Endothelial cell of umbilical vein (primary cell): ENCODE data around the gene FIS1. TPM values are rescaled to one million over a fixed set of nuclear protein-coding genes. Genes with fewer than 3 reads are reported as not detected.
"Not testable (repeated sequence)": the region's sequence is repeated elsewhere in the genome, so short reads cannot be mapped to it uniquely, and the experiment has no call there.

Experiments
- BruUV-seq: library from RNA; stranded (reverse); fragments of 400-500 nt; replicated peaks from 2 replicates; lab custom pipeline; 2021; lab: Mats Ljungman, UMichigan
- CTCF ChIA-PET: fragments of 300-600, 350-600 bp; sonication (Branson Sonifier 250); formaldehyde crosslinking; loops from one replicate; lab custom pipeline; 2021; ENCODE audit warnings: antibody characterized with exemption, inconsistent platforms; lab: Charles Lee
- POLR2A ChIA-PET: fragments of 300-600, 350-600 bp; sonication (Branson Sonifier 250); formaldehyde crosslinking; loops from one replicate; lab custom pipeline; 2021; ENCODE audit warnings: antibody characterized with exemption, inconsistent platforms; lab: Charles Lee
- DNase-seq: peaks from one replicate; pipeline ENCODE4 v3.0.0-alpha.2; 2011; ENCODE audit warnings: low read depth, low spot score
- FAIRE-seq: peaks from 2 replicates; lab custom pipeline; 2011; peaks lifted over from hg19 to GRCh38; lab: Jason Lieb, UNC
- H2AFZ ChIP-seq: 2 replicates; pipeline ENCODE4 v1.6.0; 2012; ENCODE audit warnings: low read depth, low read length, control low read depth, inconsistent platforms
- H3K27ac ChIP-seq: 2 replicates; pipeline ENCODE4 v1.5.1; 2011; ENCODE audit warnings: low read depth, mild to moderate bottlenecking, control low read depth, low read length, moderate library complexity; ENCODE audit not compliant: insufficient read depth
- H3K27me3 ChIP-seq, 2 experiments: 2 replicates each; pipeline versions ENCODE4 v1.6.0 to v1.6.1; 2011; ENCODE audit warnings: low read length in 2 of 2, mixed read lengths in 1 of 2; ENCODE audit not compliant: control insufficient read depth in 2 of 2, insufficient read depth in 2 of 2
- H3K36me3 ChIP-seq, 2 experiments: 2 replicates in 1 of 2; 3 replicates in 1 of 2; pipeline ENCODE4 v1.5.1; 2011; ENCODE audit warnings: low read length in 2 of 2, mild to moderate bottlenecking in 1 of 2, moderate library complexity in 1 of 2; ENCODE audit not compliant: control insufficient read depth in 2 of 2, insufficient read depth in 2 of 2; ENCODE audit errors: extremely low read depth in 1 of 2
- H3K4me1 ChIP-seq: 3 replicates; pipeline ENCODE4 v1.5.1; 2011; ENCODE audit warnings: mild to moderate bottlenecking, low read length; ENCODE audit not compliant: control insufficient read depth, insufficient read depth; ENCODE audit errors: extremely low read depth
- H3K4me2 ChIP-seq: 2 replicates; pipeline ENCODE4 v1.6.1; 2011; ENCODE audit warnings: low read length, control low read depth, mixed read lengths; ENCODE audit not compliant: insufficient read depth
- H3K4me3 ChIP-seq, 3 experiments: fragments of 200-600 bp in 1 of 3; sonication (generic), shearing (Covaris generic) in 1 of 3; replicated peaks in 1 of 3; 2 replicates each; pipeline ENCODE4 v1.5.1; 2011 to 2016; ENCODE audit warnings: control low read depth in 3 of 3, low read length in 3 of 3, mild to moderate bottlenecking in 2 of 3, inconsistent platforms in 1 of 3, low read depth in 1 of 3, moderate library complexity in 1 of 3; ENCODE audit not compliant: insufficient read depth in 1 of 3
- H3K79me2 ChIP-seq: 2 replicates; pipeline ENCODE4 v1.6.0; 2012; ENCODE audit warnings: low read length, inconsistent platforms; ENCODE audit not compliant: control insufficient read depth, insufficient read depth
- H3K9ac ChIP-seq: replicated peaks from 2 replicates; pipeline ENCODE3; 2011; ENCODE audit warnings: low read length, control low read depth; ENCODE audit not compliant: insufficient read depth; ENCODE audit errors: extremely low read depth
- H3K9me1 ChIP-seq: replicated peaks from 3 replicates; pipeline ENCODE4 v1.6.0; 2011; ENCODE audit warnings: mild to moderate bottlenecking, low read length; ENCODE audit not compliant: control insufficient read depth, insufficient read depth; ENCODE audit errors: extremely low read depth
- H3K9me3 ChIP-seq: replicated peaks from 2 replicates; pipeline ENCODE4 v1.5.1; 2012; ENCODE audit warnings: low read length, inconsistent platforms; ENCODE audit not compliant: control insufficient read depth, insufficient read depth
- H4K20me1 ChIP-seq: replicated peaks from 2 replicates; pipeline ENCODE3; 2011; ENCODE audit warnings: mild to moderate bottlenecking, low read length; ENCODE audit not compliant: control insufficient read depth, insufficient read depth; ENCODE audit errors: extremely low read depth
- EZH2 ChIP-seq: IDR thresholded peaks from 2 replicates; pipeline ENCODE4 v1.6.1; 2012; ENCODE audit warnings: borderline replicate concordance, low read depth, mild to moderate bottlenecking, moderate library complexity, low read length, inconsistent platforms; ENCODE audit not compliant: severe bottlenecking
- FOS ChIP-seq: IDR thresholded peaks from 2 replicates; pipeline ENCODE4 v1.6.1; 2011; ENCODE audit warnings: mild to moderate bottlenecking, low read length, moderate library complexity, borderline replicate concordance; ENCODE audit not compliant: insufficient read depth
- GATA2 ChIP-seq: IDR thresholded peaks from 2 replicates; pipeline ENCODE4 v1.7.0; 2011; ENCODE audit warnings: low read depth, mild to moderate bottlenecking, moderate library complexity, mixed read lengths, low read length; ENCODE audit not compliant: insufficient read length, insufficient read depth
- JUN ChIP-seq: IDR thresholded peaks from 2 replicates; pipeline ENCODE4 v1.6.1; 2011; ENCODE audit warnings: borderline replicate concordance, low read depth; ENCODE audit not compliant: insufficient read length, insufficient read depth
- MAX ChIP-seq: IDR thresholded peaks from 2 replicates; pipeline ENCODE4 v1.6.1; 2011; ENCODE audit not compliant: insufficient read depth, insufficient read length
- MYC ChIP-seq: IDR thresholded peaks from one replicate; pipeline ENCODE4 v1.6.1; 2011; ENCODE audit warnings: mild to moderate bottlenecking, low read depth, low read length
- POLR2A ChIP-seq: IDR thresholded peaks from 2 replicates; pipeline ENCODE4 v1.6.1; 2012; ENCODE audit warnings: low read depth, mild to moderate bottlenecking, control low read depth, low read length
- POLR2AphosphoS5 ChIP-seq: IDR thresholded peaks from 2 replicates; pipeline ENCODE4 v1.6.1; 2012; ENCODE audit warnings: low read depth, mild to moderate bottlenecking, control low read depth, low read length, moderate library complexity; ENCODE audit not compliant: insufficient read depth
- dilution Hi-C: fragments of 300-500 bp; cut with MboI; formaldehyde crosslinking; loops from one replicate; pipeline ENCODE4 v1.15.0; 2019; ENCODE audit warnings: low sequenced_read_pairs; ENCODE audit not compliant: extremely low pct_ligation_motif_present
- intact Hi-C: fragments of 100-400 bp; cut with micrococcal nuclease; formaldehyde crosslinking; loops from one replicate; pipeline ENCODE4 v1.10.0; 2022
- polyA plus RNA-seq, 4 experiments: library from polyadenylated mRNA; depleted of rRNA in 3 of 4; stranded (reverse) in 3 of 4; unstranded in 1 of 4; fragments of >200 nt; gene quantifications; 2 replicates each; pipeline versions ENCODE4 v1.2.1 to v1.2.3, GENCODE V29; 2011 to 2012; ENCODE audit warnings: missing spikeins in 1 of 4
- total RNA-seq: library from RNA; stranded (reverse); gene quantifications from 2 replicates; pipeline ENCODE4 v1.2.3, GENCODE V29; 2021
- TF ChIP-seq, protein P1 (sequence below), 2 donors: IDR thresholded peaks; 1 replicate in 1 of 2; 2 replicates in 1 of 2; pipeline ENCODE4 v1.5.1; 2011; ENCODE audit warnings: low read length in 2 of 2, mild to moderate bottlenecking in 2 of 2, moderate library complexity in 2 of 2, control low read depth in 1 of 2, inconsistent platforms in 1 of 2, low read depth in 1 of 2; ENCODE audit not compliant: insufficient read depth in 1 of 2; ENCODE audit errors: extremely low read depth in 1 of 2

FIS1 gene
- total and polyA plus RNA-seq, 2 donors (not counting 3 experiments of a cell fraction or from before 2014, with no cell fraction given) = 132 to 330 TPM

GRCh38 chr7:101255796-101256195 is 10.9 kb upstream of the FIS1 start:
- peaks cover 10% of the 10 kb centered on the region for H3K79me2 ChIP-seq
- DNase-seq = no peak
- H3K27ac ChIP-seq = no peak overlapping the region
- peaks cover 4% of the 10 kb centered on the region for H3K4me1 ChIP-seq
- no peaks in the 10 kb centered on the region for H3K9me3 ChIP-seq
- no peak overlapping the region for H3K4me2 ChIP-seq
- dilution Hi-C loops = no loop called here
- no TSS peak for BruUV-seq
- H2AFZ ChIP-seq = no peak overlapping the region
- no peaks in the 10 kb centered on the region for H4K20me1 ChIP-seq
- no peak for TF ChIP-seq POLR2A
- TF ChIP-seq MAX = no peak
- no peak for TF ChIP-seq EZH2
- no peak for TF ChIP-seq MYC
- no peak for TF ChIP-seq FOS
- TF ChIP-seq GATA2 = no peak
- TF ChIP-seq, protein P1, sequence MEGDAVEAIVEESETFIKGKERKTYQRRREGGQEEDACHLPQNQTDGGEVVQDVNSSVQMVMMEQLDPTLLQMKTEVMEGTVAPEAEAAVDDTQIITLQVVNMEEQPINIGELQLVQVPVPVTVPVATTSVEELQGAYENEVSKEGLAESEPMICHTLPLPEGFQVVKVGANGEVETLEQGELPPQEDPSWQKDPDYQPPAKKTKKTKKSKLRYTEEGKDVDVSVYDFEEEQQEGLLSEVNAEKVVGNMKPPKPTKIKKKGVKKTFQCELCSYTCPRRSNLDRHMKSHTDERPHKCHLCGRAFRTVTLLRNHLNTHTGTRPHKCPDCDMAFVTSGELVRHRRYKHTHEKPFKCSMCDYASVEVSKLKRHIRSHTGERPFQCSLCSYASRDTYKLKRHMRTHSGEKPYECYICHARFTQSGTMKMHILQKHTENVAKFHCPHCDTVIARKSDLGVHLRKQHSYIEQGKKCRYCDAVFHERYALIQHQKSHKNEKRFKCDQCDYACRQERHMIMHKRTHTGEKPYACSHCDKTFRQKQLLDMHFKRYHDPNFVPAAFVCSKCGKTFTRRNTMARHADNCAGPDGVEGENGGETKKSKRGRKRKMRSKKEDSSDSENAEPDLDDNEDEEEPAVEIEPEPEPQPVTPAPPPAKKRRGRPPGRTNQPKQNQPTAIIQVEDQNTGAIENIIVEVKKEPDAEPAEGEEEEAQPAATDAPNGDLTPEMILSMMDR (IDR thresholded peaks at IDR 0.05; ENCODE audit: extremely low read depth in 1 of 2, insufficient read depth in 1 of 2, low read depth in 1 of 2, low read length in 2 of 2) = no peak
- no peak for TF ChIP-seq POLR2AphosphoS5
- TF ChIP-seq JUN = no peak
- ChIA-PET CTCF (interaction anchor here (0.9 to 3.0 kb wide), 6 partner anchors 12 to 112 kb away, joined by 3 to 18 read pairs (median 7); no protein-coding TSS in a partner anchor), POLR2A (no interaction called here)
- peaks cover 0 to 5% of the 10 kb centered on the region in 2 experiments for H3K27me3 ChIP-seq
- H3K36me3 ChIP-seq = no peaks in the 10 kb centered on the region
- no peak for FAIRE-seq
- intact Hi-C loops = no loop called here
- H3K9me1 ChIP-seq = no peaks in the 10 kb centered on the region
- H3K4me3 ChIP-seq = no peak overlapping the region
- no peak overlapping the region for H3K9ac ChIP-seq

DNA sequence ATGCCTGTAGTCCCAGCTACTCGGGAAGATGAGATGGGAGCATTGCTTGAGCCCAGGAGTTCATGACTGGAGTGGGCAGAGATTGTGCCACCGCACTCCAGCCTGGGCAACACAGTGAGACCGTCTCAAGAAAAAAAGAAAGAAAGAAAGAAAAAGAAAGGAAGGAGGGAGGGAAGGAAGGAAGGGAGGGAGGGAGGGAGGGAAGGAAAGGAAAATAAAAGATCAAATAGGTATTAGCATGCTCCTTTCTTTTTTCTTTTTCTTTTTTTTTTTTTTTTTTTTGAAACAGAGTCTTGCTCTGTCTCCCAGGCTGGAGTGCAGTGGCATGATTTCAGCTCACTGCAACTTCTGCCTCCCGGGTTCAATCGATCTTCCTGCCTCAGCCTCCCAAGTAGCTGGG is 8.3 kb upstream of the FIS1 start:
- H3K4me3 ChIP-seq, H4K20me1 ChIP-seq, H3K4me2 ChIP-seq, H3K9ac ChIP-seq, H3K4me1 ChIP-seq, H3K9me1 ChIP-seq, intact Hi-C loops, DNase-seq, H3K27me3 ChIP-seq, H3K27ac ChIP-seq, BruUV-seq, dilution Hi-C loops, H2AFZ ChIP-seq, FAIRE-seq, H3K9me3 ChIP-seq, H3K36me3 ChIP-seq: not testable (repeated sequence)
- ChIA-PET CTCF (interaction anchor here (1.5 to 3.0 kb wide), 5 partner anchors 9 to 110 kb away, joined by 5 to 18 read pairs (median 10); no protein-coding TSS in a partner anchor), POLR2A (interaction anchor here (0.6 kb wide), 1 partner anchor 18 kb away, joined by 3 read pairs; no protein-coding TSS in a partner anchor)
- peaks cover 20% of the 10 kb centered on the region for H3K79me2 ChIP-seq
